ENCODE measurements around the gene PCDHGC3. TPM values are rescaled to one million over a fixed set of nuclear protein-coding genes. Genes with fewer than 3 reads are reported as not detected.

The PCDHGC3 gene
- total and polyA plus RNA-seq, 2 of the 8 experiments (the other 6 are each of a cell fraction or from before 2014, with no cell fraction given), result 4.7 to 18.6 TPM

DNA sequence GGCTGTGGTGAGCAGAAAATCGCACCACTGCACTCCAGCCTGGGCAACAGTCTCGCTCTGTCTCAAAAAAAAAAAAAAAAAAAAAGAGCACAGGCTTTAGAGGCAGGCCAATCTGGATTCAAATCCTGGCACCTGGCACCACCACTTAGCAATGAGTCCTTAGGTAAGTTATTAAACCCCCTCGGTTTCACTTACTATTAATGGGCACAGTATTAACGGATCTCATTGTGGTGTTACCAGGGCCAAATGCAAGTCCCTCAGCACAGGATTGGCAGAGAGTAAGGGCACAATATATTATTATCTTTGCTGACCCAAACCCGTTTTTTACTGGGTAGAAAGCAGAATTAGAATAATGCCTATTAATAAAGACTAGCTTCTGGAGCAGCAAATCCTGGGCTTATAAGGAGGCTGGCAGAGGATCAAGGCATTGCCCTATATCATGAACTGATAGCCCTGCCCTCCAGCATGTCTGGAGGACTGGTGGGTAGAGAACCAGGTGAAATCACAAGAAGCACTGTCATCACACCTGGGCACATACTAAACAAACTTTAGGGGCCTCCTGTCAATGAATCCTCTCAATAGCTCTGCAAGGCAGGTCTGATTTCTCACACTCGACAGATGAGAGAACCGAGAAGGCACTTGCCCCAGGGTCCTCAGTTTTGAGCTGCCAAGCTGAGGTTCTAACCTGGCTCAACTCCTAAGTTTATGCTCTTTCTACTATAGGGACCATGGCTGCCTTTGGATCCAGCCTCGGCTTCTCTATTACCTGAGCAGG, 30.8 kb downstream of the PCDHGC3 start (continued):
- no peak for TF ChIP-seq HDAC6 (IDR thresholded peaks at IDR 0.05; ENCODE audit: low read depth, low read length)
- no peak for TF ChIP-seq SP4 (IDR thresholded peaks at IDR 0.05; ENCODE audit: low read length)
- TF ChIP-seq JUN (IDR thresholded peaks at IDR 0.05; ENCODE audit: low read depth, low read length), result no peak
- no peak for TF ChIP-seq POU5F1 (IDR thresholded peaks at IDR 0.05; ENCODE audit: low read depth, low read length)
- no peak for TF ChIP-seq SRF (IDR thresholded peaks at IDR 0.05; ENCODE audit: low read depth, low read length)
